PC-3 (cell line): ENCODE measurements around the gene SRGN. TPM values are rescaled to one million over a fixed set of nuclear protein-coding genes. Genes with fewer than 3 reads are reported as not detected.
A peak's percentile ranks its signal among the peaks of the same experiment; 100 is the strongest.

Source experiments
- ATAC-seq: fragments of 200-7000 bp; cut with Tn5 transposase; 2 replicates; pipeline ENCODE4 v1.9.1; 2020; ENCODE audit warnings: mild to moderate bottlenecking, moderate library complexity
- BruUV-seq: library from RNA; stranded (reverse); fragments of 400-500 nt; replicated peaks from 2 replicates; lab custom pipeline; 2021; lab: Mats Ljungman, UMichigan
- CTCF ChIA-PET: fragments of 300-600 bp; sonication (Branson Sonifier 250); formaldehyde crosslinking; loops from one replicate; lab custom pipeline; 2022; ENCODE audit warnings: antibody characterized with exemption; lab: Charles Lee
- POLR2A ChIA-PET: fragments of 300-600 bp; sonication (Branson Sonifier 250); formaldehyde crosslinking; loops from one replicate; lab custom pipeline; 2022; ENCODE audit warnings: antibody characterized with exemption; ENCODE audit not compliant: unreplicated experiment; lab: Charles Lee
- DNase-seq: peaks from one replicate; pipeline ENCODE4 v3.0.0-alpha.2; 2015
- H2AFZ ChIP-seq: fragments of 300-600 bp; sonication (generic); 2 replicates; pipeline ENCODE4 v1.6.0; 2016; ENCODE audit warnings: antibody characterized with exemption, low read length
- H3F3A ChIP-seq: fragments of 300-600 bp; sonication (generic); one replicate; pipeline ENCODE4 v1.6.0; 2017; ENCODE audit warnings: antibody characterized with exemption, low read length, control low read depth, mild to moderate bottlenecking; ENCODE audit not compliant: unreplicated experiment
- H3K27ac ChIP-seq: fragments of 300-600 bp; sonication (generic); 2 replicates; pipeline ENCODE4 v1.5.1; 2016; ENCODE audit warnings: mild to moderate bottlenecking, low read length
- H3K27me3 ChIP-seq: fragments of 300-600 bp; sonication (generic); 2 replicates; pipeline ENCODE4 v1.6.1; 2016; ENCODE audit warnings: low read length, mixed read lengths
- H3K36me3 ChIP-seq: fragments of 300-600 bp; sonication (generic); 2 replicates; pipeline ENCODE4 v1.6.1; 2016; ENCODE audit warnings: low read depth, mixed run types, low read length, mixed read lengths
- H3K4me1 ChIP-seq: fragments of 300-600 bp; sonication (generic); 2 replicates; pipeline ENCODE4 v1.5.1; 2016; ENCODE audit warnings: low read length; ENCODE audit not compliant: insufficient read depth
- H3K4me2 ChIP-seq: fragments of 300-600 bp; sonication (generic); 2 replicates; pipeline ENCODE4 v1.6.0; 2016; ENCODE audit warnings: low read length
- H3K4me3 ChIP-seq: fragments of 300-600 bp; sonication (generic); 2 replicates; pipeline ENCODE4 v1.5.1; 2016; ENCODE audit warnings: mild to moderate bottlenecking, low read length, mixed read lengths
- H3K79me2 ChIP-seq: fragments of 300-600 bp; sonication (generic); 2 replicates; pipeline ENCODE4 v1.6.1; 2017; ENCODE audit warnings: low read length, mixed read lengths
- H3K9ac ChIP-seq: fragments of 300-600 bp; sonication (generic); 2 replicates; pipeline ENCODE4 v1.6.0; 2016; ENCODE audit warnings: mild to moderate bottlenecking, low read length
- H3K9me2 ChIP-seq: fragments of 300-600 bp; sonication (generic); replicated peaks from 2 replicates; pipeline ENCODE4 v1.6.1; 2016; ENCODE audit warnings: mixed run types, low read length, mixed read lengths
- H3K9me3 ChIP-seq: fragments of 300-600 bp; sonication (generic); 2 replicates; pipeline ENCODE4 v1.6.1; 2016; ENCODE audit warnings: low read length, mixed read lengths
- H4K20me1 ChIP-seq: fragments of 300-600 bp; sonication (generic); 2 replicates; pipeline ENCODE4 v1.6.1; 2016; ENCODE audit warnings: low read length, mixed read lengths
- EZH2 ChIP-seq: fragments of 300-600 bp; sonication (generic); IDR thresholded peaks from one replicate; pipeline ENCODE4 v1.6.1; 2017; ENCODE audit warnings: antibody characterized with exemption, mild to moderate bottlenecking, low read length; ENCODE audit not compliant: unreplicated experiment
- EZH2phosphoT487 ChIP-seq: fragments of 300-600 bp; sonication (generic); IDR thresholded peaks from 2 replicates; pipeline ENCODE4 v1.6.1; 2018; ENCODE audit warnings: mild to moderate bottlenecking, antibody characterized with exemption, low read length, borderline replicate concordance
- intact Hi-C: fragments of 100-400 bp; cut with micrococcal nuclease; formaldehyde crosslinking; loops from 2 replicates; pipeline ENCODE4 v1.9.0; 2023
- total RNA-seq: library from RNA; depleted of rRNA; stranded (reverse); fragments of >200 nt; gene quantifications from 2 replicates; pipeline ENCODE4 v1.2.3, GENCODE V29; 2014
- TF ChIP-seq, protein P1 (sequence below): fragments of 300-600 bp; sonication (generic); conservative IDR thresholded peaks from 2 replicates; pipeline ENCODE4 v1.5.1; 2017; ENCODE audit warnings: antibody characterized with exemption, low read depth, mild to moderate bottlenecking, low read length

SRGN gene
- total RNA-seq, 1 experiment from 2014 or later = 422 TPM

DNA sequence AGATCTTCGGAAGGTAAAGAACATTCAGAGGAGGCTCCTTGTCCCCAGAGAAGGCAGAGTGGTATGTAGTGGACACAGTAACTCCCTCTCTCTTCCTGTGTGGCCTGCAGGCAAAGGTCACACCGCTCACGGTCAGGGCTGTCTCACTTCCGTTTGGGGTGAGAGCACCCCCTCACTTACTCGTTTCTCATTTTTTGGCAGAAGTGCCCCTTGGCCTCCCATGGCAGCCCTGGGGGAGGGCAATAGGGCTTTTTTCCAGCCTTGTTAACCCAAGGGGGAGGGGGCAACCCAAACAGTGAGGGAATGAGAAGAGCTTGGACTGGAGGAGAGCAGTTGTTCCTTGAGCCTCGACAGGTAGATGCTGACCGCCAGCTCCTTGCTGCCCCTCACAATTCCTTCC, 31.8 kb upstream of the SRGN start:
- ChIA-PET POLR2A (no interaction called here), CTCF (no interaction called here)
- no peak overlapping the region for H3K9ac ChIP-seq
- peaks cover 12% of the 10 kb centered on the region for H3K4me1 ChIP-seq
- H3K36me3 ChIP-seq = no peaks in the 10 kb centered on the region
- no peak for TF ChIP-seq EZH2phosphoT487
- TF ChIP-seq, protein P1, sequence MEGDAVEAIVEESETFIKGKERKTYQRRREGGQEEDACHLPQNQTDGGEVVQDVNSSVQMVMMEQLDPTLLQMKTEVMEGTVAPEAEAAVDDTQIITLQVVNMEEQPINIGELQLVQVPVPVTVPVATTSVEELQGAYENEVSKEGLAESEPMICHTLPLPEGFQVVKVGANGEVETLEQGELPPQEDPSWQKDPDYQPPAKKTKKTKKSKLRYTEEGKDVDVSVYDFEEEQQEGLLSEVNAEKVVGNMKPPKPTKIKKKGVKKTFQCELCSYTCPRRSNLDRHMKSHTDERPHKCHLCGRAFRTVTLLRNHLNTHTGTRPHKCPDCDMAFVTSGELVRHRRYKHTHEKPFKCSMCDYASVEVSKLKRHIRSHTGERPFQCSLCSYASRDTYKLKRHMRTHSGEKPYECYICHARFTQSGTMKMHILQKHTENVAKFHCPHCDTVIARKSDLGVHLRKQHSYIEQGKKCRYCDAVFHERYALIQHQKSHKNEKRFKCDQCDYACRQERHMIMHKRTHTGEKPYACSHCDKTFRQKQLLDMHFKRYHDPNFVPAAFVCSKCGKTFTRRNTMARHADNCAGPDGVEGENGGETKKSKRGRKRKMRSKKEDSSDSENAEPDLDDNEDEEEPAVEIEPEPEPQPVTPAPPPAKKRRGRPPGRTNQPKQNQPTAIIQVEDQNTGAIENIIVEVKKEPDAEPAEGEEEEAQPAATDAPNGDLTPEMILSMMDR = no peak
- TF ChIP-seq EZH2 = no peak
- no peak overlapping the region for H3K27ac ChIP-seq
- intact Hi-C loops = no loop called here
- no peaks in the 10 kb centered on the region for H3F3A ChIP-seq
- H3K4me2 ChIP-seq = no peak overlapping the region
- H3K27me3 ChIP-seq = no peaks in the 10 kb centered on the region
- H3K4me3 ChIP-seq = no peak overlapping the region
- no peak for DNase-seq
- ATAC-seq = no peak
- H3K79me2 ChIP-seq = no peaks in the 10 kb centered on the region
- no peak overlapping the region for H2AFZ ChIP-seq
- H3K9me3 ChIP-seq = no peaks in the 10 kb centered on the region
- BruUV-seq = no TSS peak
- H4K20me1 ChIP-seq = no peaks in the 10 kb centered on the region
- H3K9me2 ChIP-seq = no peaks in the 10 kb centered on the region

DNA sequence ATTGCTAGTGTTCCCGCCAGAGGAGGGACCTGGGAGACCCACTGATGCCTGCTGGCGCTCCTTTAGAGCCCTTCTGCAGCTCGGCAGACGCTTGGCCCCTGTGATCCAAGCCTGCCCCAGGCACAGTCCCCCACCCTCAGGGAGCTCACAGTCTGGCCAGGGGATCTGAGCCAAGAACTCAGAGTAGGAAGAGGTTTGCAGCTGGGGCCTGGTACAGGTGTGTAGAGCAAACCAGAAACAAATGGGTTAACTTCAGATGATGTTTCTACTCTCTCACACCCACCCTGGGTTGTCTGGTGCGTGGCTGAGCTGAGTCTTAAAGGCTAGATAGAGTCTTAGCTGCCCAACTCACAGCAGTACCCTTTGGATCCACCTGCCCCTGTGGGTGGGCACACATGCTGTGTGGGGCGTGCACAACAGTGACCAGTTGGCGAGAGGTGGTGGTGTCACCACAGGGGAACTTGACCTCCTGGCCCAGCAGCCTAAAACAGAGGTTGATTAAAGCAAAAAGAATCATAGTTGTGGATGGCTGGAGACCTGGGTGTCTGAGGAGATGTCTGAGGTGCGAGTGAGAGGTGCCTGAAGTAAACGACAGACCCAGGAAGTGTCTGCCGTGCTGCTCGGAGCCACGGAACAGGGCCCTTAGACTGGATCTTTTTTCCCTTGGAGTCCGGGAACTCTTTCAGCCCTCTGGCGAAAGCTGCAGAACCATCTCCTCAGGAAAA, 31.2 kb upstream of the SRGN start:
- Histone ChIP-seq H3K9me3 (no peaks in the 10 kb centered on the region), H3K9ac (no peak overlapping the region), H3K4me2 (no peak overlapping the region), H3K4me1 (peaks cover 15% of the 10 kb centered on the region), H4K20me1 (no peaks in the 10 kb centered on the region), H2AFZ (no peak overlapping the region), H3K9me2 (no peaks in the 10 kb centered on the region), H3K36me3 (no peaks in the 10 kb centered on the region), H3K27me3 (no peaks in the 10 kb centered on the region), H3F3A (peaks cover 2% of the 10 kb centered on the region), H3K4me3 (no peak overlapping the region), H3K27ac (no peak overlapping the region), H3K79me2 (no peaks in the 10 kb centered on the region)
- DNase-seq = no peak
- no TSS peak for BruUV-seq
- intact Hi-C loops = no loop called here
- TF ChIP-seq, protein P1 = no peak
- TF ChIP-seq EZH2phosphoT487 (no peak), EZH2 (no peak)
- CTCF ChIA-PET = no interaction called here
- POLR2A ChIA-PET = no interaction called here
- ATAC-seq = no peak

DNA sequence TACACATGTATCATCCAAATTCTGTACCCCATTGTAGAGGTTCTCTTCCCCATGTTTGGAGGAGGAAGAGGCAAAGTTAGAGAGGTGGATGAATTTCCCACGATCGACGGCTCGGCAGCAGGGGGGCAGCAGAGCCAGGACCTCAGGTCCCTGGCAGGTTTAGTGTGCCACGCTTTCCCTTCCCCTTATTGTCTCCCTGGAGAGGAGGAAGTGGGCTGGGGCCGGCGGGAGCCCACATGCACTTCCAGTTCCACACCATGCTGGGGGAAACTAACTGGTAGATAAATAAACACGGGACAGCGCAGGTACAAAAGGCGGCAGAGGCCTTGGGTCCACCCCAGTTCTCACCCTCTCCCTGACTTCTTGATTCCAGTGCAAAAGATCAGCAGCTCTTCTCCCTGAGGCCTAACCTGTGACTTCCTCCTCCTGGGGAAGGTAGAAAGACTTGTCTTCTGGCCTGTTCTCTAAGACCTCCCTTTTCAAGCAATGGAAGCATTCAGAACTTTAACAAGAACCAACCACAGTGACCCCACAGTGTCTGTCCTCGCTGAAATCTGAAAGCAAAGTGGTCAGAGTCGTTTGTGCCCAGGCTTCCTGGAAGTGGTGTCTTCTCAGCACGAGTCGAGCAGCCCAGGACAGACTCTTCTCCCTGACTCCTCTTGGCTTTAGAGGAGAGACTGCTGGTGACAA, 30.5 kb upstream of the SRGN start:
- Histone ChIP-seq H3K9ac (no peak overlapping the region), H3K4me3 (no peak overlapping the region), H3K4me1 (peaks cover 22% of the 10 kb centered on the region), H3F3A (peaks cover 10% of the 10 kb centered on the region), H3K9me2 (no peaks in the 10 kb centered on the region), H4K20me1 (no peaks in the 10 kb centered on the region), H3K79me2 (no peaks in the 10 kb centered on the region), H3K27ac (no peak overlapping the region), H3K4me2 (no peak overlapping the region), H3K36me3 (no peaks in the 10 kb centered on the region), H3K9me3 (no peaks in the 10 kb centered on the region), H2AFZ (0 out of 2 replicates have a peak overlapping the region, but pooled peaks have one; percentile 4), H3K27me3 (no peaks in the 10 kb centered on the region)
- POLR2A ChIA-PET = no interaction called here
- DNase-seq (no peak), ATAC-seq (no peak)
- TF ChIP-seq, protein P1 = no peak
- TF ChIP-seq EZH2 (no peak), EZH2phosphoT487 (no peak)
- CTCF ChIA-PET = no interaction called here
- BruUV-seq = no TSS peak
- intact Hi-C loops = no loop called here
